T-cell (primary cell): ENCODE data around the gene SCAPER. TPM values are rescaled to one million over a fixed set of nuclear protein-coding genes. Genes with fewer than 3 reads are reported as not detected.

Experiments
- ATAC-seq, 4 experiments: fragments of 200-7000 bp in 3 of 4; fragments of 150-1000 bp in 1 of 4; cut with Tn5 transposase; replicated peaks in 1 of 4; 1 replicate in 3 of 4; 2 replicates in 1 of 4; pipeline ENCODE4 v1.10.0; 2021; ENCODE audit warnings: moderate library complexity in 3 of 4, mild to moderate bottlenecking in 2 of 4, moderate number of reproducible peaks in 1 of 4
- CTCF ChIA-PET, 2 donors: fragments of 300-600 bp; sonication (Branson Sonifier 250); formaldehyde crosslinking; loops; one replicate each; lab custom pipeline; 2022; ENCODE audit warnings: antibody characterized with exemption in 2 of 2; lab: Charles Lee
- POLR2A ChIA-PET, 2 donors: fragments of 300-600 bp; sonication (Branson Sonifier 250); formaldehyde crosslinking; loops; one replicate each; lab custom pipeline; 2022; ENCODE audit warnings: antibody characterized with exemption in 2 of 2; lab: Charles Lee
- DNase-seq, 35 experiments: peaks; one replicate each; pipeline versions ENCODE4 v3.0.0 to v3.0.0-alpha.2; 2013 to 2023
- H3K27ac ChIP-seq: one replicate; pipeline ENCODE4 v1.5.1; 2013; ENCODE audit warnings: low read length
- H3K27me3 ChIP-seq, 2 experiments: replicated peaks in 1 of 2; 1 replicate in 1 of 2; 2 replicates in 1 of 2; pipeline versions ENCODE4 v1.6.1 to v1.7.0; 2013; ENCODE audit warnings: low read length in 1 of 2, mixed read lengths in 1 of 2; ENCODE audit not compliant: control insufficient read depth in 2 of 2, insufficient read depth in 2 of 2; ENCODE audit errors: extremely low read depth in 1 of 2
- H3K36me3 ChIP-seq, 2 donors: 1 replicate in 1 of 2; 2 replicates in 1 of 2; pipeline versions ENCODE4 v1.6.1 to v1.7.0; 2013; ENCODE audit warnings: low read length in 1 of 2; ENCODE audit not compliant: control insufficient read depth in 2 of 2, insufficient read depth in 1 of 2; ENCODE audit errors: extremely low read depth in 1 of 2
- H3K4me1 ChIP-seq, 2 experiments: 1 replicate in 1 of 2; 2 replicates in 1 of 2; pipeline versions ENCODE4 v1.6.1 to v1.7.0; 2013; ENCODE audit warnings: low read length in 2 of 2, mixed read lengths in 1 of 2; ENCODE audit not compliant: insufficient read depth in 2 of 2, control insufficient read depth in 1 of 2; ENCODE audit errors: extremely low read depth in 1 of 2
- H3K4me3 ChIP-seq, 2 donors: 1 replicate in 1 of 2; 2 replicates in 1 of 2; pipeline versions ENCODE4 v1.5.1 to v1.7.0; 2013; ENCODE audit warnings: mild to moderate bottlenecking in 2 of 2, low read length in 1 of 2, moderate library complexity in 1 of 2; ENCODE audit not compliant: control insufficient read depth in 1 of 2; ENCODE audit errors: extremely low read depth in 1 of 2
- H3K9me3 ChIP-seq: 2 replicates; pipeline ENCODE4 v1.7.0; 2013
- H3K27ac Mint-ChIP-seq, 2 donors: one replicate each; pipeline ENCODE4 v1.8.0; 2020 to 2021; ENCODE audit warnings: mild to moderate bottlenecking in 2 of 2, mixed read lengths in 2 of 2
- H3K27me3 Mint-ChIP-seq, 2 donors: one replicate each; pipeline ENCODE4 v1.8.0; 2021 to 2022; ENCODE audit warnings: mixed read lengths in 2 of 2
- H3K36me3 Mint-ChIP-seq: one replicate; pipeline ENCODE4 v1.8.0; 2021; ENCODE audit warnings: mixed read lengths
- H3K4me1 Mint-ChIP-seq, 3 donors: one replicate each; pipeline ENCODE4 v1.8.0; 2020 to 2022; ENCODE audit warnings: mixed read lengths in 3 of 3, mild to moderate bottlenecking in 1 of 3
- H3K4me3 Mint-ChIP-seq, 3 donors: one replicate each; pipeline ENCODE4 v1.8.0; 2020 to 2022; ENCODE audit warnings: mild to moderate bottlenecking in 3 of 3, mixed read lengths in 3 of 3, moderate library complexity in 3 of 3
- H3K9me3 Mint-ChIP-seq, 3 donors: one replicate each; pipeline ENCODE4 v1.8.0; 2020 to 2022; ENCODE audit warnings: mixed read lengths in 3 of 3
- WGBS: methylation state at CpG from one replicate; pipeline ENCODE4 v1.1.5; 2013; ENCODE audit warnings: missing lambda C conversion rate; ENCODE audit not compliant: insufficient coverage; 5-methylcytosine and 5-hydroxymethylcytosine counted together
- total RNA-seq, 35 experiments: library from RNA in 6 of 35; stranded (reverse) in 6 of 35; fragments of 120-200 nt in 1 of 35; gene quantifications; one replicate each; pipeline versions ENCODE4 v1.2.1 to v1.2.4 and lab custom pipeline; 2013 to 2026

SCAPER gene
- total RNA-seq, 5 donors from 2014 or later (not counting 1 experiment from before 2014, with no cell fraction given) = 32.5 to 59.4 (median 44.1) TPM

- Histone ChIP-seq H3K27me3 (no peaks in the 10 kb centered on the region), H3K36me3 (peaks cover 0 to 3% of the 10 kb centered on the region in 2 donors), H3K9me3 (no peaks in the 10 kb centered on the region), H3K4me1 (no peaks in the 10 kb centered on the region), H3K4me3 (no peak overlapping the region), H3K27ac (no peak overlapping the region)
- Mint-ChIP-seq H3K9me3 (peaks cover 0 to 13% (median 9%) of the 10 kb centered on the region in 3 donors), H3K36me3 (peaks cover 54% of the 10 kb centered on the region), H3K27ac (no peak overlapping the region), H3K27me3 (no peaks in the 10 kb centered on the region), H3K4me1 (peaks cover 0 to 18% (median 10%) of the 10 kb centered on the region in 3 donors), H3K4me3 (no peak overlapping the region)
- ChIA-PET POLR2A (no interaction called here), CTCF (interaction anchor here in 1 of 2 donors (0.9 kb wide), 1 partner anchor 117 kb away, joined by 5 read pairs; no protein-coding TSS in a partner anchor)
- no peak for DNase-seq
- ATAC-seq = no peak
- 81% methylated on average over 7 of the region's 9 CpGs for WGBS
Observed at GRCh38 chr15:76576523-76577279, 328.4 kb downstream of the SCAPER start.

GRCh38 chr15:76575679-76576078 is 329.5 kb downstream of the SCAPER start:
- ChIA-PET CTCF (interaction anchor here in 1 of 2 donors (0.9 kb wide), 1 partner anchor 116 kb away, joined by 5 read pairs; no protein-coding TSS in a partner anchor), POLR2A (no interaction called here)
- Mint-ChIP-seq H3K4me3 (no peak overlapping the region), H3K36me3 (peaks cover 57% of the 10 kb centered on the region), H3K27me3 (no peaks in the 10 kb centered on the region), H3K27ac (no peak overlapping the region), H3K4me1 (peaks cover 0 to 18% (median 10%) of the 10 kb centered on the region in 3 donors), H3K9me3 (peaks cover 0 to 5% (median 3%) of the 10 kb centered on the region in 3 donors)
- Histone ChIP-seq H3K27ac (no peak overlapping the region), H3K4me1 (no peaks in the 10 kb centered on the region), H3K9me3 (no peaks in the 10 kb centered on the region), H3K4me3 (no peak overlapping the region), H3K36me3 (peaks cover 0 to 3% of the 10 kb centered on the region in 2 donors), H3K27me3 (no peaks in the 10 kb centered on the region)
- DNase-seq (no peak), ATAC-seq (no peak)
- WGBS = no CpG with 5 or more reads among the region's 2 CpGs

GRCh38 chr15:76575274-76575673 is 329.9 kb downstream of the SCAPER start:
- Mint-ChIP-seq H3K36me3 (peaks cover 58% of the 10 kb centered on the region), H3K27ac (no peak overlapping the region), H3K9me3 (peaks cover 2 to 5% (median 4%) of the 10 kb centered on the region in 3 donors), H3K4me3 (no peak overlapping the region), H3K27me3 (no peaks in the 10 kb centered on the region), H3K4me1 (peaks cover 0 to 18% (median 10%) of the 10 kb centered on the region in 3 donors)
- Histone ChIP-seq H3K27ac (no peak overlapping the region), H3K4me1 (no peaks in the 10 kb centered on the region), H3K4me3 (no peak overlapping the region), H3K36me3 (peaks cover 0 to 3% of the 10 kb centered on the region in 2 donors), H3K27me3 (no peaks in the 10 kb centered on the region), H3K9me3 (no peaks in the 10 kb centered on the region)
- no peak for ATAC-seq
- WGBS = 45% methylated on average over 1 of the region's 1 CpG
- no peak for DNase-seq
- POLR2A ChIA-PET = no interaction called here
- CTCF ChIA-PET = no interaction called here

- no peak for ATAC-seq
Observed at GRCh38 chr15:76572983-76573314, 332.2 kb downstream of the SCAPER start.

GRCh38 chr15:76566276-76566675 is 338.9 kb downstream of the SCAPER start:
- WGBS = no CpG with 5 or more reads among the region's 2 CpGs
- DNase-seq (no peak), ATAC-seq (no peak)
- Histone ChIP-seq H3K36me3 (no peaks in the 10 kb centered on the region), H3K4me1 (no peaks in the 10 kb centered on the region), H3K27ac (no peak overlapping the region), H3K27me3 (no peaks in the 10 kb centered on the region), H3K9me3 (no peaks in the 10 kb centered on the region), H3K4me3 (no peak overlapping the region)
- ChIA-PET POLR2A (no interaction called here), CTCF (no interaction called here)
- Mint-ChIP-seq H3K9me3 (peaks cover 5 to 20% (median 13%) of the 10 kb centered on the region in 3 donors), H3K4me3 (no peak overlapping the region), H3K27ac (no peak overlapping the region), H3K4me1 (peaks cover 0 to 8% (median 4%) of the 10 kb centered on the region in 3 donors), H3K27me3 (no peaks in the 10 kb centered on the region), H3K36me3 (peaks cover 43% of the 10 kb centered on the region)

More at GRCh38 chr15:76572983-76573314, 332.2 kb downstream of the SCAPER start:
- Mint-ChIP-seq H3K4me3 (no peak overlapping the region), H3K27me3 (no peaks in the 10 kb centered on the region), H3K4me1 (peaks cover 0 to 11% (median 4%) of the 10 kb centered on the region in 3 donors), H3K9me3 (peaks cover 5 to 8% (median 7%) of the 10 kb centered on the region in 3 donors), H3K36me3 (peaks cover 55% of the 10 kb centered on the region), H3K27ac (no peak overlapping the region)
- DNase-seq = no peak
- Histone ChIP-seq H3K4me3 (no peak overlapping the region), H3K9me3 (no peaks in the 10 kb centered on the region), H3K27me3 (no peaks in the 10 kb centered on the region), H3K36me3 (peaks cover 0 to 3% of the 10 kb centered on the region in 2 donors), H3K27ac (no peak overlapping the region), H3K4me1 (no peaks in the 10 kb centered on the region)
- ChIA-PET POLR2A (interaction anchor here in 1 of 2 donors (0.5 kb wide), 1 partner anchor 10 kb away, joined by 9 read pairs; no protein-coding TSS in a partner anchor), CTCF (no interaction called here)

- no peak for DNase-seq
- no peak for ATAC-seq
- H3K4me3 Mint-ChIP-seq = no peak overlapping the region
- Histone ChIP-seq H3K27me3 (no peaks in the 10 kb centered on the region), H3K9me3 (no peaks in the 10 kb centered on the region), H3K27ac (no peak overlapping the region), H3K36me3 (no peaks in the 10 kb centered on the region), H3K4me1 (no peaks in the 10 kb centered on the region), H3K4me3 (no peak overlapping the region)
- no peaks in the 10 kb centered on the region for H3K27me3 Mint-ChIP-seq
- H3K36me3 Mint-ChIP-seq = peaks cover 37% of the 10 kb centered on the region
- ChIA-PET POLR2A (no interaction called here), CTCF (no interaction called here)
- peaks cover 0 to 8% (median 4%) of the 10 kb centered on the region in 3 donors for H3K4me1 Mint-ChIP-seq
- H3K9me3 Mint-ChIP-seq = peaks cover 5 to 17% (median 9%) of the 10 kb centered on the region in 3 donors
- no CpG with 5 or more reads among the region's 1 CpG for WGBS
- no peak overlapping the region for H3K27ac Mint-ChIP-seq
Observed at GRCh38 chr15:76565366-76565765, 339.8 kb downstream of the SCAPER start.
